Epithelial cell of proximal tubule (primary cell): ENCODE results near the gene TESMIN. TPM values are rescaled to one million over a fixed set of nuclear protein-coding genes. Genes with fewer than 3 reads are reported as not detected.

Experiments used
- DNase-seq: peaks from one replicate; pipeline ENCODE4 v3.0.0-alpha.2; 2011; ENCODE audit warnings: low read depth
- H3K4me3 ChIP-seq: 2 replicates; pipeline ENCODE4 v1.5.1; 2011; ENCODE audit warnings: low read depth, mild to moderate bottlenecking, low read length
- total RNA-seq: library from RNA; depleted of rRNA; stranded (reverse); fragments of >200 nt; gene quantifications from 2 replicates; pipeline ENCODE4 v1.2.3, GENCODE V29; 2015
- TF ChIP-seq, protein P1 (sequence below): conservative IDR thresholded peaks from 2 replicates; pipeline ENCODE4 v1.5.1; 2012; ENCODE audit warnings: low read depth, mild to moderate bottlenecking, low read length

TESMIN gene
- total RNA-seq, 1 donor from 2014 or later = 8.2 TPM

DNA sequence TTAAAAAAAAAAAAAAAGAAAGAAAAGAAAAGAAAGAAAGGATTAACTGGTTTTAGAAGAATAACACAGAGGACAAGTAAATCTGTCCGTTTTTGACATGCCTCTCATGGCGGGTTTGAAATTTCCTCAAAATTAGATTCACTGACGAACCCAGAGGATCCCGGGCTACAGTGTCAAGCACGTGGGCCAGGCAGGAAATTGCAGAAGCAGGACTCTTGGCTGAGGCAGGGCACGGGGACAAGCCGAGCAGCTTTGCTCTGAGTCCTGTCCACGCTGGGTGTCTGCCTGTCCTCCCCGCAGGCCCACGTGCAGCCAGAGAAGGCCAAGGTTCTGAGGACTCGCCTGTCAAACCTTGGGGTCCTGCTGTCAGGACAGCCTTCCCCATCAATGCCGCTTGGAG, 42.3 kb downstream of the TESMIN start:
- DNase-seq = no peak
- no peak overlapping the region for H3K4me3 ChIP-seq
- TF ChIP-seq, protein P1, sequence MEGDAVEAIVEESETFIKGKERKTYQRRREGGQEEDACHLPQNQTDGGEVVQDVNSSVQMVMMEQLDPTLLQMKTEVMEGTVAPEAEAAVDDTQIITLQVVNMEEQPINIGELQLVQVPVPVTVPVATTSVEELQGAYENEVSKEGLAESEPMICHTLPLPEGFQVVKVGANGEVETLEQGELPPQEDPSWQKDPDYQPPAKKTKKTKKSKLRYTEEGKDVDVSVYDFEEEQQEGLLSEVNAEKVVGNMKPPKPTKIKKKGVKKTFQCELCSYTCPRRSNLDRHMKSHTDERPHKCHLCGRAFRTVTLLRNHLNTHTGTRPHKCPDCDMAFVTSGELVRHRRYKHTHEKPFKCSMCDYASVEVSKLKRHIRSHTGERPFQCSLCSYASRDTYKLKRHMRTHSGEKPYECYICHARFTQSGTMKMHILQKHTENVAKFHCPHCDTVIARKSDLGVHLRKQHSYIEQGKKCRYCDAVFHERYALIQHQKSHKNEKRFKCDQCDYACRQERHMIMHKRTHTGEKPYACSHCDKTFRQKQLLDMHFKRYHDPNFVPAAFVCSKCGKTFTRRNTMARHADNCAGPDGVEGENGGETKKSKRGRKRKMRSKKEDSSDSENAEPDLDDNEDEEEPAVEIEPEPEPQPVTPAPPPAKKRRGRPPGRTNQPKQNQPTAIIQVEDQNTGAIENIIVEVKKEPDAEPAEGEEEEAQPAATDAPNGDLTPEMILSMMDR = no peak

DNA sequence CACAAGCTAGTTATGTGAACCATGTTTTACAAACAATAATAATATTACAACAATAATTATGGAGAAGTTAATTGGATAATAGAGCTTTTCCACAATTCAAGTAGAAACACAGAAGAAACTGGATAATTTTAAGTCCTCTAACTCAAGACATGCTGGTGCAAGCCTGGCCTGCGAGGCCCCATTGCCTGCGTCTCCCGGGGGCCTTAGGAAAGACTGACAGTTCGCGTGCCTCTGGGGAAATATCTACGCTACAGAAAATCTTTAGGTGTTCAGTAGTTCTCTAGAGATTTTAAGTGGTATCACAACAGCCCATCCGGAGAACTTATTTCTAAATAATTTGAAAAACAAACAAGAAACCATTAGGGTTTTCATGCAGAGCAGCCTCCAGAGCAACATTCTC, 43.8 kb downstream of the TESMIN start:
- TF ChIP-seq, protein P1 = no peak
- no peak for DNase-seq
- H3K4me3 ChIP-seq = no peak overlapping the region

DNA sequence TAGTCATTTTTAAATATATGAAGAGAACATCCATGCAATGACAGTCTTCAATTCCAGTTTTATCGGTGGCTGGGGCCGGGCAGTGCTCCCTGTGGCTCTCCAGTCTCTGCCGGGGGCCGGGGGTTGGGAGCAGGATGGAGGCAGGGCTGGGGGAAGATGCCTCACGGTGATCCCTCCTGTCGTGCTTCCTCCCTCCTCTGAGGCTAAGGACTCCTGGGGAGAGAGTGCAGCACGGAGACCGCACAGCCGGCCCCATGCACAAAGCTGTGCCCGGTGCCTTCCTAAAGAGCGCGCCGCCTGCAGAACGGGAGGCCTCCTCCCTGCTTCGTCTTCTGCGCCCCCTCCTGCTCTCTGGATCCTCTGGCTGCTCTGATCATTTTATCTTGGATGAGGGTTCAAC, 46.4 kb downstream of the TESMIN start:
- TF ChIP-seq, protein P1 = no peak
- no peak for DNase-seq
- H3K4me3 ChIP-seq = no peak overlapping the region

DNA sequence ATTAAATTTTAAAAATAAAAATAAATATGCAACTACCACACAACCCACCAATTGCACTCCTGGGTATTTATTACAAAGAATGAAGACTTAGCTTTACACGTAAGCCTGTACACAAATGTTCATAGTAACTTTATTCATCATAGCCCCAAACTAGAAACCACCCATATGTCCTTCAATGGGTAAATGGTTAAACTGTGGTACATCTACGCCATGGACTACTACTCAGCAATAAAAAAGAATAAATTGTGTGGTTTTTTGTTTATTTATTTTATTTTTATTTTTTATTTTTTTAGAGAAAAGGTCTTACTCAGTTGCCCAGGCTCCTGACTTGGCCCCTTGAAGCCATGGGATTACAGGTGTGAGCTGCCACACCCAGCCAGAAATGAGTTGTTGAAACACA, 52.3 kb downstream of the TESMIN start:
- TF ChIP-seq, protein P1 = no peak
- no peak for DNase-seq
- no peak overlapping the region for H3K4me3 ChIP-seq

DNA sequence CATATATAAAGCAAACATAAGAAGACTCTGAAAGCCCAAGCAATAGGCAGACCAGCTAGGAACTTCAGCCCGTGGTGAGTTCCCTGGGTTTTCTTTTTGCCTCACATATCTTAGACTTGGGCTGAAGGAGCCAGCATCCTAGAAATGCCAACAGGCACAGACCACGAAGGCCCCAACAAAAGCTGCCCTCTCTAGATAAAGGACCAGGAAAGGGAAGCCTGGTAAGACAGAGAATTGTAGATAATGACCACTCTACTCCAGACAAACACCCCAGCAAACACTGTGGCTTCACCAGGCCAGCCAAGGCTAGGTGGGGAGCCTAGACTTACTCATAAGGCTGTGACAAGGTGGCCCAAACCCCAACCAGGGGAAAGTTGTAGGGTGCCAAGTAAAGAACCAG, 55.8 kb downstream of the TESMIN start:
- no peak for DNase-seq
- TF ChIP-seq, protein P1 = no peak
- no peak overlapping the region for H3K4me3 ChIP-seq

DNA sequence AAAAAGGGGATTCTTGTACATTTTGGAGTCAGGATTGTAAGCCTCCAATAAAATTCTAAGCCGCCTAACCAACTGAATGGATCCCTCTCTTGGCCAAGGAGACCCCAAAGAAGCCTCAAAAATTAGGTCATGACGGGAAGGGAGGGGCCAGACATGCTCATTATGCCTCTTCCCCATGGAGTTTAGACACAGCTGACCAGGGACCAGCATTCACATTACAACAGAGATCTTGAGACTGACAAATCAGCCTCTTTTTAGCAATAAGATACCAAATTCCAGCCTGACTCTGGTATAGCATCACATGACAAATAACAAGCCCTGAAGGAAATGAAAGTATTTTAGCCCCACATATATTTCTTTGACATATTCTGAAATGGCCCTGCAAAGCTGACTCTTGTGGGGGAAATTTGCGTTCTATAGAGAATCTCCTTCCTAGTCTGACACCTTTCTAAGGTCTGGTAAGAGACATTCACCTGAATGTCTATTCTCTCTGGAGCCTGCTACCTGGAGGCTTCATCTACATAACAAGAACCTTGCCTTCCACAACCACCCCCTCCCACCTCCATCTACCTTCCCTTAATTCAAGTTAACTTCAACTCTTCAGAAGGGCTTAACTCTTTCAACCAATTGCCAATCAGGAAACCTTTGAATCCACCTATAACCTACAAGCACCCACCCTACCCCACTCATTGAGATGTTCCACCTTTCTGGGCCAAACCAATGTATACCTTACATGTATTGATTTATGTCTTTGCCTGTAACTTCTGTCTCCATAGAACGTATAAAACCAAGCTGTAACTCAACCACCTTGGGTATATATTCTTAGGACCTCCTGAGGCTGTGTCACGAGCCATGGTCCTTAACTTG, 56.7 kb downstream of the TESMIN start:
- H3K4me3 ChIP-seq = no peak overlapping the region
- DNase-seq = no peak
- TF ChIP-seq, protein P1 = no peak

DNA sequence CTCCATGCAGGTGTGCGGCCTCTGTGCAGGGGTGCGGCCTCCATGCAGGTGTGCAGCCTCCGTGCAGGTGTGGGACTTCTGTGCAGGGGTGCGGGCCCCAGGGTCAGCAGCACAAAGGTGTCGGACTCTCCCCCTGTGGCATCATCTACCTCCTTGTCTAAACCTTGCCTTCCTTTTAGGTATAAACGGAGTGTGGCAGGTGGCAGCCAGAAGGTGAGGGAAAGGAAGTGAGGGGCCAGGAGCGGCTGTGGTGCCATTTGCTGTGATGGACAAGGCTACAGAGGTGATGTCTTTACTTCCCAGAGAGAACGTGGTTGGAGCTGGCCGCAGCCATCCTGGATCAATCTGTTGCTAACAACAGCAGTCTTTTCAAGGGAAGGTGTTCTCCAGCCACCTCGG, 57.8 kb downstream of the TESMIN start:
- H3K4me3 ChIP-seq = no peak overlapping the region
- no peak for DNase-seq
- TF ChIP-seq, protein P1 = no peak
